IMR-90 (cell line): ENCODE measurements around the gene ENTPD7. TPM values are rescaled to one million over a fixed set of nuclear protein-coding genes. Genes with fewer than 3 reads are reported as not detected.

Experiments used
- ATAC-seq: fragments of 200-7000 bp; cut with Tn5 transposase; 2 replicates; pipeline ENCODE4 v1.9.1; 2020; ENCODE audit warnings: low read depth, mild to moderate bottlenecking, moderate library complexity
- BruUV-seq: library from RNA; stranded (reverse); fragments of 400-500 nt; replicated peaks from 2 replicates; lab custom pipeline; 2021; lab: Mats Ljungman, UMichigan
- CTCF ChIA-PET: fragments of 300-600 bp; formaldehyde crosslinking; extraction: SDS; loops from one replicate; lab custom pipeline; 2021; ENCODE audit warnings: antibody characterized with exemption; lab: Yijun Ruan, JAX
- POLR2A ChIA-PET: fragments of 300-600 bp; sonication (Branson Sonifier 250); formaldehyde crosslinking; loops from one replicate; lab custom pipeline; 2022; ENCODE audit warnings: antibody characterized with exemption; ENCODE audit not compliant: unreplicated experiment; lab: Charles Lee
- DNase-seq: peaks from one replicate; pipeline ENCODE4 v3.0.0; 2013
- H2AFZ ChIP-seq: replicated peaks from 2 replicates; pipeline ENCODE3; 2013; ENCODE audit warnings: low read length, mild to moderate bottlenecking; ENCODE audit not compliant: poor library complexity
- H2AK5ac ChIP-seq: 2 replicates; pipeline ENCODE4 v1.6.1; 2013; ENCODE audit warnings: low read depth, low read length, inconsistent platforms
- H2AK9ac ChIP-seq: replicated peaks from 2 replicates; pipeline ENCODE3; 2013; ENCODE audit warnings: mild to moderate bottlenecking, low read depth, low read length, moderate library complexity; ENCODE audit not compliant: poor library complexity
- H2BK120ac ChIP-seq: 2 replicates; pipeline ENCODE4 v1.6.1; 2013; ENCODE audit warnings: low read depth, low read length, inconsistent platforms
- H2BK15ac ChIP-seq: 3 replicates; pipeline ENCODE4 v1.6.1; 2013; ENCODE audit warnings: low read depth, low read length, inconsistent platforms
- H2BK20ac ChIP-seq: 2 replicates; pipeline ENCODE4 v1.6.1; 2013; ENCODE audit warnings: low read depth, mild to moderate bottlenecking, inconsistent platforms, low read length, moderate library complexity
- H2BK5ac ChIP-seq: 2 replicates; pipeline ENCODE4 v1.6.1; 2013; ENCODE audit warnings: mild to moderate bottlenecking, low read depth, low read length, inconsistent platforms; ENCODE audit not compliant: poor library complexity, severe bottlenecking
- H3K14ac ChIP-seq: replicated peaks from 2 replicates; pipeline ENCODE4 v1.6.1; 2013; ENCODE audit warnings: low read depth, low read length, inconsistent platforms
- H3K18ac ChIP-seq: 2 replicates; pipeline ENCODE4 v1.6.1; 2013; ENCODE audit warnings: low read depth, low read length, control low read depth
- H3K23ac ChIP-seq: 2 replicates; pipeline ENCODE4 v1.6.1; 2013; ENCODE audit warnings: low read depth, low read length, inconsistent platforms
- H3K27ac ChIP-seq: 2 replicates; pipeline ENCODE4 v1.5.1; 2013; ENCODE audit warnings: mild to moderate bottlenecking, control low read depth, low read length; ENCODE audit not compliant: insufficient read depth
- H3K27me3 ChIP-seq: 2 replicates; pipeline ENCODE4 v1.6.1; 2013; ENCODE audit warnings: low read length; ENCODE audit not compliant: control insufficient read depth, insufficient read depth
- H3K36me3 ChIP-seq: 2 replicates; pipeline ENCODE4 v1.6.1; 2013; ENCODE audit warnings: low read length, mixed read lengths; ENCODE audit not compliant: control insufficient read depth, insufficient read depth
- H3K4ac ChIP-seq: 2 replicates; pipeline ENCODE4 v1.6.1; 2013; ENCODE audit warnings: low read depth, low read length, inconsistent platforms
- H3K4me1 ChIP-seq: 2 replicates; pipeline ENCODE4 v1.6.1; 2013; ENCODE audit warnings: low read length, mixed read lengths; ENCODE audit not compliant: control insufficient read depth, insufficient read depth
- H3K4me2 ChIP-seq: 2 replicates; pipeline ENCODE4 v1.6.1; 2013; ENCODE audit warnings: low read depth, mild to moderate bottlenecking, control low read depth, low read length, moderate library complexity
- H3K4me3 ChIP-seq: 2 replicates; pipeline ENCODE4 v1.5.1; 2013; ENCODE audit warnings: low read depth, mild to moderate bottlenecking, control low read depth, low read length, moderate library complexity; ENCODE audit not compliant: insufficient read depth
- H3K56ac ChIP-seq: 2 replicates; pipeline ENCODE4 v1.6.1; 2013; ENCODE audit warnings: low read length, inconsistent platforms; ENCODE audit not compliant: insufficient read depth; ENCODE audit errors: extremely low read depth
- H3K79me1 ChIP-seq, 2 experiments: 2 replicates each; pipeline ENCODE4 v1.6.1; 2013; ENCODE audit warnings: low read length in 2 of 2, inconsistent platforms in 1 of 2, low read depth in 1 of 2
- H3K9ac ChIP-seq: 2 replicates; pipeline ENCODE4 v1.6.1; 2013; ENCODE audit warnings: low read depth, low read length, control low read depth
- H3K9me1 ChIP-seq: 2 replicates; pipeline ENCODE4 v1.6.1; 2013; ENCODE audit warnings: low read length, inconsistent platforms; ENCODE audit not compliant: insufficient read depth
- H3K9me3 ChIP-seq: 2 replicates; pipeline ENCODE4 v1.6.1; 2013; ENCODE audit warnings: low read length; ENCODE audit not compliant: control insufficient read depth, insufficient read depth
- H4K20me1 ChIP-seq: 2 replicates; pipeline ENCODE4 v1.6.1; 2013; ENCODE audit warnings: low read length, inconsistent platforms; ENCODE audit not compliant: insufficient read depth
- H4K5ac ChIP-seq: 2 replicates; pipeline ENCODE4 v1.6.1; 2013; ENCODE audit warnings: mild to moderate bottlenecking, low read depth, low read length, control low read depth
- H4K8ac ChIP-seq, 2 experiments: 2 replicates each; pipeline ENCODE4 v1.6.1; 2013; ENCODE audit warnings: low read depth in 2 of 2, low read length in 2 of 2, control low read depth in 1 of 2, inconsistent platforms in 1 of 2
- H4K91ac ChIP-seq: 2 replicates; pipeline ENCODE4 v1.6.1; 2013; ENCODE audit warnings: low read depth, low read length, inconsistent platforms; ENCODE audit not compliant: insufficient read depth
- BHLHE40 ChIP-seq: fragments of 150-350 bp; IDR thresholded peaks from 2 replicates; pipeline ENCODE4 v1.6.1; 2016; ENCODE audit warnings: mild to moderate bottlenecking, low read depth, low read length
- CEBPB ChIP-seq: IDR thresholded peaks from 2 replicates; pipeline ENCODE4 v1.6.1; 2012; ENCODE audit warnings: low read depth, low read length, improper control_type of control experiment
- CHD1 ChIP-seq: IDR thresholded peaks from 2 replicates; pipeline ENCODE4 v1.6.1; 2012; ENCODE audit warnings: low read depth, low read length, improper control_type of control experiment
- ELK1 ChIP-seq: fragments of 150-350 bp; IDR thresholded peaks from 2 replicates; pipeline ENCODE4 v1.6.1; 2016; ENCODE audit warnings: low read depth, mild to moderate bottlenecking, low read length, moderate library complexity, borderline replicate concordance
- FOS ChIP-seq: fragments of 150-350 bp; IDR thresholded peaks from 2 replicates; pipeline ENCODE4 v1.6.1; 2016; ENCODE audit warnings: low read depth, low read length
- MAFK ChIP-seq: IDR thresholded peaks from 2 replicates; pipeline ENCODE4 v1.6.1; 2012; ENCODE audit warnings: low read depth, low read length, improper control_type of control experiment
- MAZ ChIP-seq: IDR thresholded peaks from 2 replicates; pipeline ENCODE4 v1.6.1; 2012; ENCODE audit warnings: low read depth, mild to moderate bottlenecking, low read length, improper control_type of control experiment, moderate library complexity, borderline replicate concordance
- MXI1 ChIP-seq: IDR thresholded peaks from 2 replicates; pipeline ENCODE4 v1.6.1; 2012; ENCODE audit warnings: low read depth, mild to moderate bottlenecking, low read length, moderate library complexity, borderline replicate concordance
- NFE2L2 ChIP-seq: fragments of 150-350 bp; IDR thresholded peaks from 2 replicates; pipeline ENCODE4 v1.6.1; 2016; ENCODE audit warnings: low read depth, mild to moderate bottlenecking, low read length
- POLR2A ChIP-seq: IDR thresholded peaks from 2 replicates; pipeline ENCODE4 v1.6.1; 2012; ENCODE audit warnings: mild to moderate bottlenecking, low read depth, low read length
- RAD21 ChIP-seq: IDR thresholded peaks from 2 replicates; pipeline ENCODE4 v1.6.1; 2012; ENCODE audit warnings: low read length, improper control_type of control experiment
- RCOR1 ChIP-seq: IDR thresholded peaks from 2 replicates; pipeline ENCODE4 v1.6.1; 2012; ENCODE audit warnings: mild to moderate bottlenecking, low read length, improper control_type of control experiment; ENCODE audit not compliant: insufficient replicate concordance
- RFX5 ChIP-seq: IDR thresholded peaks from 2 replicates; pipeline ENCODE4 v1.8.0; 2012; ENCODE audit warnings: low read depth, mild to moderate bottlenecking, low read length, moderate library complexity
- SMC3 ChIP-seq: fragments of 150-350 bp; IDR thresholded peaks from 2 replicates; pipeline ENCODE4 v1.6.1; 2016; ENCODE audit warnings: low read depth, mild to moderate bottlenecking, antibody characterized with exemption, low read length, moderate library complexity
- USF2 ChIP-seq: fragments of 150-350 bp; IDR thresholded peaks from 2 replicates; pipeline ENCODE4 v1.6.1; 2017; ENCODE audit warnings: mild to moderate bottlenecking, antibody characterized with exemption, low read length, low read depth
- WGBS, 2 experiments: methylation state at CpG; one replicate each; pipeline versions ENCODE4 v1.1.5 to v1.1.7; 2013; ENCODE audit warnings: missing lambda C conversion rate in 2 of 2; ENCODE audit not compliant: insufficient read length in 1 of 2; ENCODE audit errors: extremely low coverage in 2 of 2; 5-methylcytosine and 5-hydroxymethylcytosine counted together
- dilution Hi-C: fragments of 300-500 bp; cut with HindIII; formaldehyde crosslinking; loops from one replicate; pipeline ENCODE4 v1.14.3; 2018; ENCODE audit warnings: low sequenced_read_pairs; ENCODE audit not compliant: unreplicated experiment
- in situ Hi-C: fragments of 300-500 bp; cut with MboI; formaldehyde crosslinking; loops from 3 replicates; pipeline ENCODE4 v1.14.3; 2019; ENCODE audit warnings: low sequenced_read_pairs, inconsistent platforms, mixed read lengths
- intact Hi-C: fragments of 100-400 bp; cut with micrococcal nuclease; formaldehyde crosslinking; loops from 2 replicates; pipeline ENCODE4 v1.10.0; 2022
- polyA plus RNA-seq, 3 experiments: library from polyadenylated mRNA; depleted of rRNA; stranded (reverse); fragments of >200 nt; gene quantifications; 2 replicates each; pipeline ENCODE4 v1.2.3, GENCODE V29; 2012; ENCODE audit warnings: low replicate concordance in 1 of 3
- total RNA-seq: library from RNA; depleted of rRNA; stranded (reverse); fragments of >200 nt; gene quantifications from 2 replicates; pipeline ENCODE4 v1.2.3, GENCODE V29; 2012

Gene ENTPD7
- total and polyA plus RNA-seq, 2 of the 4 experiments (the other 2 are of a cell fraction) = 8.0 to 23.3 TPM

- Histone ChIP-seq H3K9ac (peak within 1 kb of the TSS; percentile 97), H3K4me1 (no peaks in the 10 kb centered on the region), H2AFZ (peak within 1 kb of the TSS; percentile 96), H2AK5ac (peak within 1 kb of the TSS; percentile 44; the same call in 1 of the 2 replicates), H4K5ac (peak within 1 kb of the TSS; percentile 19), H3K14ac (peak within 1 kb of the TSS; percentile 69), H3K27me3 (no peaks in the 10 kb centered on the region), H3K27ac (peak within 1 kb of the TSS; percentile 93), H4K91ac (peak within 1 kb of the TSS; percentile 78), H3K23ac (peak within 1 kb of the TSS; percentile 91), H3K9me3 (no peaks in the 10 kb centered on the region), H4K20me1 (peaks cover 7% of the 10 kb centered on the region; the same call in 1 of the 2 replicates), H3K18ac (peak within 1 kb of the TSS; percentile 19; the same call in 1 of the 2 replicates), H3K36me3 (no peaks in the 10 kb centered on the region), H2BK120ac (peak within 1 kb of the TSS; percentile 68), H3K4me2 (peak within 1 kb of the TSS; percentile 98), H3K4ac (peak within 1 kb of the TSS; percentile 78), H3K79me1 (peaks cover 20 to 24% of the 10 kb centered on the region in 2 experiments), H2BK15ac (no peak within 1 kb of the TSS), H3K4me3 (peak within 1 kb of the TSS; percentile 74), H2BK5ac (peak within 1 kb of the TSS; percentile 91), H2AK9ac (peak within 1 kb of the TSS; percentile 95), H3K56ac (peak within 1 kb of the TSS; percentile 79), H3K9me1 (peaks cover 5% of the 10 kb centered on the region; the same call in 1 of the 2 replicates), H4K8ac (peak within 1 kb of the TSS; percentile 8 to 73; a peak in 2 of 4 replicates), H2BK20ac (no peak within 1 kb of the TSS)
- in situ Hi-C loops (no loop called here), intact Hi-C loops (loop anchor here (2.0 to 5.0 kb wide), 2 partner anchors 42 to 91 kb away; no protein-coding TSS in a partner anchor), dilution Hi-C loops (no loop called here)
- WGBS, 2 experiments = 0% methylated on average over 19 of the region's 75 CpGs; no CpG with 5 or more reads in 1 of the 2 experiments
- peak; percentile 85 for ATAC-seq
- no TSS peak for BruUV-seq
- ChIA-PET CTCF (interaction anchor here (1.5 kb wide), 1 partner anchor 184 kb away, joined by 5 read pairs; no protein-coding TSS in a partner anchor), POLR2A (no interaction called here)
- DNase-seq = peak; percentile 100
- no peak; the same call in 1 of the 2 replicates for TF ChIP-seq FOS
- TF ChIP-seq NFE2L2 = no peak
- TF ChIP-seq ELK1 = no peak
- no peak for TF ChIP-seq RAD21
- TF ChIP-seq POLR2A = no peak
- TF ChIP-seq MAZ = peak; percentile 10; the same call in 1 of the 2 replicates
- no peak for TF ChIP-seq RCOR1
- peak; percentile 3; the same call in 1 of the 2 replicates for TF ChIP-seq USF2
- TF ChIP-seq MXI1 = peak; percentile 71; the same call in 1 of the 2 replicates
- TF ChIP-seq MAFK = no peak
- TF ChIP-seq CEBPB = no peak
- no peak for TF ChIP-seq RFX5
- TF ChIP-seq CHD1 = no peak
- TF ChIP-seq BHLHE40 = peak; percentile 31; the same call in 1 of the 2 replicates
- no peak for TF ChIP-seq SMC3
These were observed 39.2 kb upstream of the ENTPD7 start, which contains the start of gene SLC25A28 for GRCh38 chr10:99619851-99620710. TSS of gene SLC25A28 (minus strand) at chr10:99620439. CDS start at chr10:99620335, 104 bp downstream.
